K562 (cell line): ENCODE measurements around the gene UIMC1.

Source experiments
- CEBPB ChIP-seq: fragments of 450-650 bp; IDR thresholded peaks from 2 replicates; pipeline ENCODE4 v1.6.1; 2016; ENCODE audit warnings: missing genetic modification characterization, missing compliant biosample characterization
- CEBPG ChIP-seq, 3 experiments: fragments of 200-800 bp in 1 of 3; sonication (Bioruptor generic) in 1 of 3; sonication (generic) in 1 of 3; formaldehyde crosslinking in 1 of 3; IDR thresholded peaks in 2 of 3; conservative IDR thresholded peaks in 1 of 3; 2 replicates each; pipeline versions ENCODE4 v1.6.1 to v1.8.0; 2016 to 2022; ENCODE audit warnings: missing compliant biosample characterization in 2 of 3, missing genetic modification characterization in 2 of 3, mild to moderate bottlenecking in 1 of 3, missing genetic modification reagents in 1 of 3
- CTCF ChIP-seq, 3 experiments: IDR thresholded peaks in 2 of 3; conservative IDR thresholded peaks in 1 of 3; 2 replicates each; pipeline ENCODE4 v1.5.1; 2011 to 2012; ENCODE audit warnings: low read length in 3 of 3, mild to moderate bottlenecking in 3 of 3, control low read depth in 2 of 3, improper control_type of control experiment in 1 of 3, inconsistent platforms in 1 of 3, low read depth in 1 of 3, mixed read lengths in 1 of 3, moderate library complexity in 1 of 3; ENCODE audit not compliant: insufficient read depth in 2 of 3
- ELF1 ChIP-seq: fragments of 200-800 bp; sonication (Bioruptor generic); IDR thresholded peaks from 2 replicates; pipeline ENCODE4 v1.6.1; 2016; ENCODE audit warnings: missing genetic modification characterization, missing compliant biosample characterization
- HDGF ChIP-seq: fragments of 450-650 bp; IDR thresholded peaks from 2 replicates; pipeline ENCODE4 v1.6.1; 2016
- SMARCA4 ChIP-seq: fragments of 450-650 bp; IDR thresholded peaks from 2 replicates; pipeline ENCODE4 v1.6.1; 2016
- TAF1 ChIP-seq: IDR thresholded peaks from 2 replicates; pipeline ENCODE4 v1.6.1; 2011; ENCODE audit warnings: mild to moderate bottlenecking, low read length, moderate library complexity; ENCODE audit not compliant: insufficient read depth, control insufficient read depth, severe bottlenecking; ENCODE audit errors: extremely low read depth

- TF ChIP-seq ELF1 = no peak
- TF ChIP-seq SMARCA4 = no peak
- TF ChIP-seq TAF1 = no peak
- no peak for TF ChIP-seq CTCF (IDR thresholded peaks at IDR 0.05 in 2 of 3, conservative IDR thresholded peaks at IDR 0.05 in 1 of 3; ENCODE audit: insufficient read depth in 2 of 3, low read depth in 1 of 3, low read length in 3 of 3)
- TF ChIP-seq CEBPB (tag) = no peak
- no peak for TF ChIP-seq CEBPG (CRISPR knock-in tag; IDR thresholded peaks at IDR 0.05)
- no peak for TF ChIP-seq CEBPG (tag; conservative IDR thresholded peaks at IDR 0.05 in 1 of 2, IDR thresholded peaks at IDR 0.05 in 1 of 2)
- no peak for TF ChIP-seq HDGF
Observed at GRCh38 chr5:176875014-176875550, 131.5 kb downstream of the UIMC1 start.
